K562 (cell line): ENCODE measurements around the gene PCBP3. TPM values are rescaled to one million over a fixed set of nuclear protein-coding genes. Genes with fewer than 3 reads are reported as not detected.

Source experiments
- ARNT ChIP-seq, 2 experiments: fragments of 450-650 bp; IDR thresholded peaks; 2 replicates each; pipeline ENCODE4 v1.6.1; 2016; ENCODE audit warnings: mild to moderate bottlenecking in 1 of 2
- ELF1 ChIP-seq: fragments of 200-800 bp; sonication (Bioruptor generic); IDR thresholded peaks from 2 replicates; pipeline ENCODE4 v1.6.1; 2016; ENCODE audit warnings: missing genetic modification characterization, missing compliant biosample characterization
- FOXM1 ChIP-seq, 2 experiments: fragments of 450-650 bp in 1 of 2; sonication (generic) in 1 of 2; formaldehyde crosslinking in 1 of 2; IDR thresholded peaks; 2 replicates each; pipeline versions ENCODE4 v1.6.1 to v1.9.0; 2017 to 2022; ENCODE audit warnings: low read depth in 2 of 2, mild to moderate bottlenecking in 2 of 2, missing genetic modification reagents in 1 of 2, moderate library complexity in 1 of 2
- GTF2E2 ChIP-seq: fragments of 200-800 bp; sonication (Bioruptor generic); IDR thresholded peaks from 2 replicates; pipeline ENCODE4 v1.6.1; 2016; ENCODE audit warnings: missing genetic modification characterization, missing compliant biosample characterization
- MTF1 ChIP-seq: fragments of 250-450 bp; sonication (Bioruptor Pico); IDR thresholded peaks from 2 replicates; pipeline ENCODE4 v1.9.0; 2021; ENCODE audit warnings: moderate library complexity, mild to moderate bottlenecking, inconsistent platforms, borderline replicate concordance
- PTBP1 ChIP-seq: fragments of 200-400 bp; formaldehyde crosslinking; IDR thresholded peaks from 2 replicates; pipeline ENCODE4 v1.6.1; 2017; ENCODE audit warnings: low read depth, low read length
- SREBF1 ChIP-seq: fragments of 150-350 bp; IDR thresholded peaks from 2 replicates; pipeline ENCODE4 v1.6.1; 2014; ENCODE audit warnings: antibody characterized with exemption, low read depth, low read length, borderline replicate concordance
- ZBTB40 ChIP-seq, 2 experiments: fragments of 450-650 bp in 1 of 2; sonication (generic) in 1 of 2; formaldehyde crosslinking in 1 of 2; IDR thresholded peaks; 2 replicates each; pipeline versions ENCODE4 v1.7.1 to v1.9.0; 2016 to 2022; ENCODE audit warnings: inconsistent platforms in 1 of 2, mild to moderate bottlenecking in 1 of 2, missing genetic modification reagents in 1 of 2
- polyA plus RNA-seq, 8 experiments: library from polyadenylated mRNA; depleted of rRNA in 4 of 8; stranded (reverse) in 5 of 8; unstranded in 3 of 8; fragments of >200 nt; fragmentation: Nextera tagmentation in 2 of 8; fragmentation: Illumina TruSeq in 1 of 8; extraction: Ambion mirVana in 2 of 8; extraction: Trizol in 1 of 8; gene quantifications; 2 replicates each; pipeline versions ENCODE4 v1.2.1 to v1.2.3, GENCODE V29; 2011 to 2014; ENCODE audit warnings: inconsistent platforms in 1 of 8, missing spikeins in 1 of 8
- total RNA-seq, 7 experiments: library from RNA; depleted of rRNA in 6 of 7; stranded (reverse); fragments of >200 nt in 6 of 7; fragmentation: Illumina TruSeq in 2 of 7; extraction: Trizol in 2 of 7; gene quantifications; 2 replicates each; pipeline versions ENCODE4 v1.2.1 to v1.2.3, GENCODE V29; 2011 to 2021; ENCODE audit warnings: low replicate concordance in 1 of 7

PCBP3 gene
- total and polyA plus RNA-seq, 9 of the 15 experiments (the other 6 are each of a cell fraction or from before 2014, with no cell fraction given): 0.18 TPM; not detected in 8

- TF ChIP-seq FOXM1 (IDR thresholded peaks at IDR 0.05; ENCODE audit: low read depth) (no peak), FOXM1 (CRISPR knock-in tag; IDR thresholded peaks at IDR 0.05; ENCODE audit: low read depth) (no peak), GTF2E2 (tag) (no peak), SREBF1 (no peak), PTBP1 (no peak), ZBTB40 (IDR thresholded peaks at IDR 0.05) (no peak), ZBTB40 (CRISPR knock-in tag; IDR thresholded peaks at IDR 0.05) (no peak), ELF1 (tag) (no peak), MTF1 (CRISPR knock-in tag) (no peak), ARNT (IDR thresholded peaks at IDR 0.05) (no peak)
These were observed 79.8 kb downstream of the PCBP3 start (continued) for GRCh38 chr21:45723049-45723958.
